Effector memory CD8-positive, alpha-beta T cell (primary cell): ENCODE data around the gene SLU7.
A peak's percentile ranks its signal among the peaks of the same experiment; 100 is the strongest.

Experiments
- ATAC-seq: fragments of 150-1000 bp; cut with Tn5 transposase; replicated peaks from 2 replicates; pipeline ENCODE4 v1.10.0; 2021; ENCODE audit warnings: mild to moderate bottlenecking, moderate library complexity
- DNase-seq, 3 experiments: peaks; one replicate each; pipeline ENCODE4 v3.0.0; 2021
- H3K27ac Mint-ChIP-seq, 2 donors: one replicate each; pipeline ENCODE4 v1.8.0; 2022; ENCODE audit warnings: mild to moderate bottlenecking in 2 of 2, mixed read lengths in 2 of 2, moderate library complexity in 2 of 2
- H3K27me3 Mint-ChIP-seq, 2 donors: one replicate each; pipeline ENCODE4 v1.8.0; 2022; ENCODE audit warnings: mixed read lengths in 2 of 2
- H3K36me3 Mint-ChIP-seq: one replicate; pipeline ENCODE4 v1.8.0; 2022; ENCODE audit warnings: mild to moderate bottlenecking, moderate library complexity, mixed read lengths; ENCODE audit not compliant: insufficient read depth
- H3K4me1 Mint-ChIP-seq, 2 donors: one replicate each; pipeline ENCODE4 v1.8.0; 2022; ENCODE audit warnings: low read depth in 2 of 2, mixed read lengths in 2 of 2
- H3K4me3 Mint-ChIP-seq, 2 donors: one replicate each; pipeline ENCODE4 v1.8.0; 2022; ENCODE audit warnings: mild to moderate bottlenecking in 2 of 2, mixed read lengths in 2 of 2, moderate library complexity in 2 of 2
- H3K9me3 Mint-ChIP-seq, 2 donors: one replicate each; pipeline ENCODE4 v1.8.0; 2022; ENCODE audit warnings: mixed read lengths in 2 of 2

The SLU7 gene

DNA sequence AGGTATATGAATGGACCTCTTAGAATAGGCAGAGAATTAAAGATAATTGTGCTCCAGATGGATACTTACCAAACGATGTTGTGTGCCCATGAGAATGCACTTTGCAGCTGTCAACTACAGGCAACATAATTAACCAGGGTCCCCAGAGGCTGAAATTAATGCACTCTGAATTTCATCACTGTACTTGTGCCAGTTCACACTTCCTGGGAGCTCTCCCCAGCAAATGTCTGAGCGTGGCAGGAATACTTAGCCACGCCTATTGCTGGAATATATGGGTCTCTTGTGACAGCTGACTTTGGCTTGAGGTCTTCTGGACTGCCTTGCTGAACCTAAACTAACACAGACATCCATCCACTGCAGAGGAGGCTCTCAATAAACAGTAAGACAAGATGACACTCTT is 36.5 kb downstream of the SLU7 start:
- no peaks in the 10 kb centered on the region for H3K36me3 Mint-ChIP-seq
- H3K27me3 Mint-ChIP-seq = peaks cover 21 to 23% of the 10 kb centered on the region in 2 donors
- no peaks in the 10 kb centered on the region for H3K4me1 Mint-ChIP-seq
- no peak for ATAC-seq
- H3K27ac Mint-ChIP-seq = no peak overlapping the region
- DNase-seq = no peak
- H3K4me3 Mint-ChIP-seq = no peak overlapping the region
- no peaks in the 10 kb centered on the region for H3K9me3 Mint-ChIP-seq

DNA sequence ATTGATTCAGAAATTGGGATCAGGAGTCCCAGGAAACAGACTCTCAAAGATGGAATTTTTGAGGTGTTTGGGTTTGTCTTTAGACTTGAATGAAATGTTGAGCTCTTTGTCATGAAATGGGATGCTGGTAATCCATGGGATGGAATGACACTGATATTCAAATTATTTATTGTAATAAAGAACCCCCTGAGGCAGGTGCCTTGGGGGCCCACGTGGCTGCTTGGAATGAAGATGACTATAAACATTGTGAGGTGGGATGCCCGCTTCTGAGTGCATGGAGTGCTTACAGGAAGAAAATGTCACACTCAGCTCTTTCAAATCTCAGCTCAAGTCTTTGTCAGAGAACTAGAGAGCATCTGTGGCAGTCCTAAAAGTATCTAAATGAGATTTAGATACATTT is 38.8 kb downstream of the SLU7 start:
- no peak overlapping the region for H3K27ac Mint-ChIP-seq
- peaks cover 38 to 42% of the 10 kb centered on the region in 2 donors for H3K27me3 Mint-ChIP-seq
- no peaks in the 10 kb centered on the region for H3K36me3 Mint-ChIP-seq
- ATAC-seq = no peak
- DNase-seq = no peak
- H3K9me3 Mint-ChIP-seq = no peaks in the 10 kb centered on the region
- H3K4me3 Mint-ChIP-seq = no peak overlapping the region
- no peaks in the 10 kb centered on the region for H3K4me1 Mint-ChIP-seq

DNA sequence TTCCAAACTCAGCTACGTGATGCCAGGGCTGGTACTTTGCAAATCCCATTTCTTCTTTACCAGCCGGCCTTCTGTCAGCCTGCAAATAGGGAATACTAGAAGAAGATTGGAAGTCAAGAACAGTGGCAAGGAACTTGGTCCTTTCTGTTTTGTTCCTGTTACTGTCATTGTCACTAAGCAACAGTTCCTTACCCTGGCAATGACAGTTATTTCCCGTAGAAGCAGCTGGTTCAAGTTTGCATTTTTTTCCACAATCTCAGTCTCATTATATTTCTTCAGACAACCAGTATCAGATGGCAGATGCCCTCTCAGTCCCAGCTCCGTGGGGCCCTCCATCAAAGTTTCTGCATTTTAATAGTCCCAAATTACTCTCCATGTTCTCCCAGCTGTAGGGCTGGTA is 39.4 kb downstream of the SLU7 start:
- H3K4me1 Mint-ChIP-seq = no peaks in the 10 kb centered on the region
- H3K27me3 Mint-ChIP-seq = peaks cover 44 to 47% of the 10 kb centered on the region in 2 donors

DNA sequence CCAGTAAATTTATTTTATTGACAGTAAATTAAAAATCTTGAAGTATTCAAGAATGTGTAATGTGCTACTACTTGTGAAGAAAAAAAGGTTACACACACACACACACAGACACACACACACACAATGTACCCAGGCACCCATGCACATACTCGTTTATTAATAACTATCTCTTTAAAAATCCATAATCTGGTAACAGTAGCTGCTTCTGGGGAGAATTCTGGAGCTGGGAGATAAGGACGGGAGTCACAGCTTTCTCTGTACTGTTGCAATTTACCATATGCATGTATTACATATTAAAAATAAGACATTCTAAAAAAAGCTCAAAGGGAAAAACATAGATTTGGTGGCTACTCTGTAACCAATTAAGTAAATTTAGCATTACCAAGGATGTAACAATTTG is 40.6 kb downstream of the SLU7 start:
- no peak overlapping the region for H3K27ac Mint-ChIP-seq
- no peaks in the 10 kb centered on the region for H3K4me1 Mint-ChIP-seq
- ATAC-seq (no peak), DNase-seq (no peak)
- H3K36me3 Mint-ChIP-seq = no peaks in the 10 kb centered on the region
- H3K9me3 Mint-ChIP-seq = no peaks in the 10 kb centered on the region
- H3K27me3 Mint-ChIP-seq = peaks cover 54 to 59% of the 10 kb centered on the region in 2 donors
- H3K4me3 Mint-ChIP-seq = no peak overlapping the region

More for the DNA sequence above, 39.4 kb downstream of the SLU7 start:
- Mint-ChIP-seq H3K9me3 (no peaks in the 10 kb centered on the region), H3K27ac (no peak overlapping the region), H3K36me3 (no peaks in the 10 kb centered on the region), H3K4me3 (no peak overlapping the region)
- DNase-seq (no peak), ATAC-seq (no peak)

DNA sequence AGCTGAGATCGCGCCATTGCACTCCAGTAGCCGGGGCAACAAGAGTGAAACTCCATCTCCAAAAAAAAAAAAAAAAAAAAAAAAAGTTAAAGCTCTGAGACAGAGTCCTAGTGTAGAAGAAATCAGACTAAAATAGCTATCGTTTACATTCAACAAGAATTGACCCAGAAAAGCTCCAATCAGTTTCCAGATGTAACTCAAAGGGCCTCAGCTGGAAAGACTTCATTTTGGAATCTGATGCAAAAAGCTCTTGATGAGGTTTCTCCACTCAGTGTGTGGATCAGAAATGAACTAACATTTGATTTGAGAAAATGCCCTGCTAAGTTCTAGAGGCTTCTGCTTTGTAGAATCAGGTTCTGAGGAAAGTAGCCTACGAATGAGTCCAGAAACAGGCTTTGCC is 41.2 kb downstream of the SLU7 start:
- H3K9me3 Mint-ChIP-seq = no peaks in the 10 kb centered on the region
- no peak overlapping the region for H3K27ac Mint-ChIP-seq
- no peak for DNase-seq
- peaks cover 61 to 66% of the 10 kb centered on the region in 2 donors for H3K27me3 Mint-ChIP-seq
- no peak overlapping the region for H3K4me3 Mint-ChIP-seq
- no peaks in the 10 kb centered on the region for H3K36me3 Mint-ChIP-seq
- no peaks in the 10 kb centered on the region for H3K4me1 Mint-ChIP-seq
- no peak for ATAC-seq

DNA sequence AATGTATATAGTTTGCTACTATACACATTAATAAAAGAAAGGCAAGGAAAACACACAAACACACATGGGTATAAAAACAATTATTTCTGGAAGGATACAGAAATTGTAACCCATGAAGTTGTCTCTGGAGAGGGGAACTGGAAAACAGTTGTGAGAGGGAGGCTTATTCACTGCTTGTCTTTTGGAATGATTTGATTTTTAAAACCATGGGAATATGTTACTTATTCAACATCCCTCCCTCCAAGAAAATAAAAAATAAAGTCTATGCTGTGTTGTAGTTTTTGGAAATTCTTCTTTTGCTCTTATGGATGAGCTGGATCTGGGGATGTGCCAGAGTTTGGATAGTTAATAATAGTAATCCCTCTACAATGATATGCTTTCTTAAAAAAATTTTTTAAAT is 42.5 kb downstream of the SLU7 start:
- no peak for DNase-seq
- Mint-ChIP-seq H3K27ac (no peak overlapping the region), H3K9me3 (no peaks in the 10 kb centered on the region), H3K36me3 (no peaks in the 10 kb centered on the region), H3K4me1 (no peaks in the 10 kb centered on the region), H3K4me3 (no peak overlapping the region), H3K27me3 (peaks cover 71 to 77% of the 10 kb centered on the region in 2 donors)
- ATAC-seq = no peak

DNA sequence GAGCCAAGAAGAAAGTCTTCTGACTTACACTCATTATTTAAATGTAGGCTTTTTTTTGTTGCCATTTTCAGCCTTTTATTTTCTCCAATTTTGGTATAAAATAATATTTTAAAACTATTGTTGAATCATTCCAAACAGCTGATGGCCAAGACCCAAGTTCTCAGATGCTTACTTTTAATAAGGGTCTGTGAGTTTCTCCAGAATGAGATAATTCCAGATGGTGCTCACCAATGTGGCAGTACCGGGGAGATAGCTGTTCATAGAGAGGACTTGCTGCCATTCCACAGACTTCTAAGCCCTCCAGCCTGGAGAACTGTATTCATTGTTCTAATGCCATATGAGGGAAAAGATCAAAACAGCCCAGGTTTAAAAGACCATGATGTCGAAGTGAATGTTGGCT is 43.2 kb downstream of the SLU7 start:
- DNase-seq (no peak), ATAC-seq (no peak)
- Mint-ChIP-seq H3K4me1 (peaks cover 0 to 4% of the 10 kb centered on the region in 2 donors), H3K27ac (no peak overlapping the region), H3K36me3 (no peaks in the 10 kb centered on the region), H3K27me3 (peaks cover 78 to 84% of the 10 kb centered on the region in 2 donors), H3K9me3 (no peaks in the 10 kb centered on the region), H3K4me3 (no peak overlapping the region)

DNA sequence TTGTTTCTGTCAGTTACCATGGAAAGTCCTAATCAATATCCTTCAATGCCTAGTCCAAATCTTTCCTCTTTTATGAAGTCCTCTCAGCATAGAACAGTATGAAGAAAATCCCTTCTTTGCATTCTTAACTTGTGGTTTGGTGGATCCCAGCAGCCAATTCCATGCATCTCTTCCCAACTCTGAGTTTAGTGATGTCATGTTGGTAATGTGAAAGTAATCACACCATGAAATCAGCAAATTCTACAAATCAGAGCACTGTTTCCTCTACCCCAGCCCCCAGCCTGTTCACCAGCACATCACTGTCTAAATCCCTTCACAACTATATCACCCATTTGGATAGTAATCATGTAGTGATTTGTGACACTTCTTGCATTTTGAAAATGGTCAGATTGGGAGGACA is 43.7 kb downstream of the SLU7 start:
- Mint-ChIP-seq H3K36me3 (no peaks in the 10 kb centered on the region), H3K4me3 (no peak overlapping the region), H3K27ac (no peak overlapping the region), H3K27me3 (peaks cover 78 to 88% of the 10 kb centered on the region in 2 donors), H3K9me3 (no peaks in the 10 kb centered on the region), H3K4me1 (peaks cover 0 to 5% of the 10 kb centered on the region in 2 donors)
- ATAC-seq (no peak), DNase-seq (no peak)

DNA sequence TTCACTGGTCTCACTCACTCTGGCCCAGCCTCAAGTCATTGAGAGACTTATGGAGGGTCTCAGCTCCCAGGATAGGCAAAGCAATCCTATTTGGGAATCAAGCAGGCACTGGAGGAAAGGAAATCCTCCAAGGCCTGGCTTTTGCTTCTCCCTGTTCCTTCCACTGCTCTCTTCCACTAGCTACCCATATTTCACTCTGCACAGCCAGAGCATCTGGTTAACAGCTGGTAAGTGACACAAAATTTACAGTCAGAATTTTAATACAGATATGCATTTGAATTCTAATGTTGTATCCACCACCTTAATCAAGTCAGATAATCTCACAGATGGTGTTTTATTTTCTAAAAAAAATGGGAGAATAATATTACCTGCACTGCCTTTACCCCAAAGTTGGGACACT is 47.6 kb downstream of the SLU7 start:
- Mint-ChIP-seq H3K36me3 (no peaks in the 10 kb centered on the region), H3K4me1 (peaks cover 5 to 14% of the 10 kb centered on the region in 2 donors), H3K27ac (no peak overlapping the region), H3K9me3 (no peaks in the 10 kb centered on the region), H3K4me3 (peak overlapping the region; percentile 16 to 45), H3K27me3 (peaks cover 84 to 96% of the 10 kb centered on the region in 2 donors)
- no peak for ATAC-seq
- no peak for DNase-seq

DNA sequence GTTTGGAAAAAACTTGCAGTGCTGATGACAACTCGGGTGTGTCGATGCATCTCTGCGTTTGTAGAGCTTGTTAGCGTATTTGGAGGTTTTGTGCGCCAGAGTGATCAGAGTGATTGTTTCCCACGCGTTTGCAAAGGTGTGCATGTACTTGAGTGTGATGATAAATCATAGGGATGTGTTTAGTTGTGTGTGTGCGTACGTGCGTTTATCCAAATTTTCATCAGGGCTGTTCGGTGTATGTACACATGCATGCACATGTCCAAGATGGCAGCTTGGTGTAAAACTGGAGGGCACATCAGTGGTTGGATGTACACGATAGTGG is 48.2 kb downstream of the SLU7 start:
- DNase-seq = no peak
- peaks cover 5 to 14% of the 10 kb centered on the region in 2 donors for H3K4me1 Mint-ChIP-seq
- H3K4me3 Mint-ChIP-seq = peak overlapping the region; percentile 16 to 31
- ATAC-seq = no peak
- H3K36me3 Mint-ChIP-seq = no peaks in the 10 kb centered on the region
- no peaks in the 10 kb centered on the region for H3K9me3 Mint-ChIP-seq
- peaks cover 78 to 96% of the 10 kb centered on the region in 2 donors for H3K27me3 Mint-ChIP-seq
- H3K27ac Mint-ChIP-seq = no peak overlapping the region

DNA sequence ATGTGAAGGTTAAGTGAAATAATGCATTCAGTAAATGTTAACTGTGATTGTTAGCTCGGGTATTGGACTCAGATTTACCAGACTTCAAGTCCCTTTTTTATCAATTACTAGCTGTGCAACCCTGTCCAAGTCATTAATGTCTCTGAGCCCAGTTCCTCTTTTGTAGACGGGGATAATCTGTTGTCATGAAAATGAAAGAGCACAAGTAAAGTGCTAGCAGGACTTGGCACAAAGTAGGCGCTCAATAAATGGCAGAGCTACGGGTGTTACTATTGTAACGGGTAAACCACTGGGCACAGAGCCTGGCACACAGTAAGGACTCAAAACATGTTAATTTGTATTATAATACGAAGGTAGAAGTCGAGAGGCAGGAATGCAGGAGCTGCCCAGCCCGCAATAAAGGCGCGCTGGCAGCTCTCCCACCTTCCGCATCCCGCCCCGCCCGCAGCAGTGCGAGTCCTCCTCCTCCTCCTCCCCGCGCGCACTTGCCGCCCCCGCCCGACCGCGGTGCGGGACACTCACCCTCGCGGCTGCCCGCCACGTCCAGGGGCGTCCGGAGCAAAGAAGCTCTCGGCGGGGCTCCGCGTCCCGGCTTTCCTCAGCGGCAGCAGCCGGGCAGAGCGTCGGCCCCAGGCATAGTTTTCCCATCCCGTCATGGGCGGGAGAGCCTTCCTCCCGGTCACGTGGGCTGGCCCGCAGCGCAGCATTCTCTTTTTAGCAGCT is 48.7 kb downstream of the SLU7 start, which contains the start of gene C1QTNF2:
TSS of gene C1QTNF2 (minus strand) at position 637 of the 723 bp plus-strand sequence. CDS start 15,615 bp downstream, outside the sequence.
- H3K27ac Mint-ChIP-seq = no peak within 1 kb of the TSS
- peak within 1 kb of the TSS; percentile 16 to 45 for H3K4me3 Mint-ChIP-seq
- DNase-seq = no peak
- H3K9me3 Mint-ChIP-seq = no peaks in the 10 kb centered on the region
- H3K36me3 Mint-ChIP-seq = no peaks in the 10 kb centered on the region
- peaks cover 78 to 98% of the 10 kb centered on the region in 2 donors for H3K27me3 Mint-ChIP-seq
- H3K4me1 Mint-ChIP-seq = peaks cover 5 to 14% of the 10 kb centered on the region in 2 donors
- ATAC-seq = peak; percentile 19

DNA sequence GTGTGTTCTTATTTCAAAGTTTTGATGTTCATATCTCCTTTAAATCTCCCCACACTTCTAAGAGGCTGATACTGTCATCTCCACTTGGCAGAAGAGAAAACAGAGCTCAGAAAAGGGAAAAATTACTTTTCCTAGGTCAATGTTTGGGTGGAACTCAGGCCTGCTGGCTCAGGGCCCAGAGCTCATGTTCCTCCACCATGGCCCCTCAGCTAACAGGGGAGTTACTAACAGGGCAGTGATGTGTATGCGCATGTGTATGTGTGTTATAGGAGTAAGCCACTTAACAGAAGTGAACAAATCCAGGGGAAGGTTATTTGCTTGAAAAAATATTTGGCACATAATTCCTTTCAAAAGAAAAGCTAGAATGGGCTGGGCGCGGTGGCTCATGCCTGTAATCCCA is 51.0 kb downstream of the SLU7 start:
- Mint-ChIP-seq H3K27me3 (peaks cover 73 to 95% of the 10 kb centered on the region in 2 donors), H3K4me1 (peaks cover 5 to 14% of the 10 kb centered on the region in 2 donors), H3K4me3 (no peak overlapping the region), H3K27ac (no peak overlapping the region), H3K9me3 (no peaks in the 10 kb centered on the region), H3K36me3 (no peaks in the 10 kb centered on the region)
- DNase-seq (no peak), ATAC-seq (no peak)

DNA sequence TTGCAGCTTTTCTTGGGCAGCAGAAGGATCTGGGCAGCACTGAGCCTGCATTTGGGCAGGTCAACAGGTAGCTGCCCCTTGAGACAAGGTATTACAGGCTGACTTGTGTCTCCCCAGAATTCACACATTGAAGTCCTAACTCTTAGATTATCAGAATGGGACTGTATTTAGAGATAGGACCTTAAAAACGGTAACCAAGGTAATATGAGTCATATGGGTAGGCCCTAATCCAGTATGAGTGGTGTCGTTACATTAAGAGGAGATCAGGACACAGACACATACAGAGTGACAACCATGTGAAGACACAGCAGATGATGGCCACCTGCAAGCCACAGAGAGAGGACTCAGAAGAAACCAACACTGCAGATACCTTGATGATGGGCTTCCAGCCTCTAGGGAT is 51.6 kb downstream of the SLU7 start:
- DNase-seq (no peak), ATAC-seq (no peak)
- H3K27ac Mint-ChIP-seq = no peak overlapping the region
- peaks cover 5 to 14% of the 10 kb centered on the region in 2 donors for H3K4me1 Mint-ChIP-seq
- no peaks in the 10 kb centered on the region for H3K36me3 Mint-ChIP-seq
- no peak overlapping the region for H3K4me3 Mint-ChIP-seq
- H3K27me3 Mint-ChIP-seq = peaks cover 69 to 92% of the 10 kb centered on the region in 2 donors
- no peaks in the 10 kb centered on the region for H3K9me3 Mint-ChIP-seq

DNA sequence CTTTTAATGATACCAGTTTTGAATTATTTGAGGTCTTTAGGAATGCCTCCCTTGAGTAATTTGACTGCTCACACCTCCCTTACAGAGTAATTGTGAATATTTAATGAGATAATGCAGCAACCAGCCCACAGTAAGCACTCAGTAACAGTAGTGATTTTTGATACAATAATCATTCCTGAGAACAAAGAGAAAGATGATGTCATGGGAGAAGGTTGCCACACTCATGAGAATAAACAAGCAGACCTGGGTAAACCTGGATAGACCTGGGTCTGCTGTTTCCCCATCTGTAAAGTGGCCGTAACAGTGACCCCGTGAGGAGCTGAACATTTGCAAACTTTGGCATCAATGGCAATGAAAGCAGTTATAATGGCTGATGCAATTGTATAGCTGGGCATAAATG is 52.7 kb downstream of the SLU7 start:
- Mint-ChIP-seq H3K4me1 (peaks cover 5 to 14% of the 10 kb centered on the region in 2 donors), H3K4me3 (no peak overlapping the region), H3K9me3 (no peaks in the 10 kb centered on the region), H3K27ac (no peak overlapping the region), H3K36me3 (no peaks in the 10 kb centered on the region), H3K27me3 (peaks cover 69 to 92% of the 10 kb centered on the region in 2 donors)
- DNase-seq (no peak), ATAC-seq (no peak)
